Loucy (cell line): Measurements from ENCODE around the gene ASL.
A peak's percentile ranks its signal among the peaks of the same experiment; 100 is the strongest.
"Not testable (repeated sequence)": the region's sequence is repeated elsewhere in the genome, so short reads cannot be mapped to it uniquely, and the experiment has no call there.

Source experiments
- H2AFZ ChIP-seq: fragments of 200-600 bp; sonication (generic); 2 replicates; pipeline ENCODE4 v1.6.0; 2016; ENCODE audit warnings: antibody characterized with exemption, mild to moderate bottlenecking, low read length, moderate library complexity
- H3F3A ChIP-seq: fragments of 200-600 bp; 2 replicates; pipeline ENCODE4 v1.6.0; 2016; ENCODE audit warnings: antibody characterized with exemption, low read depth, mild to moderate bottlenecking
- H3K27me3 ChIP-seq: fragments of 200-600 bp; sonication (generic); 2 replicates; pipeline ENCODE4 v1.6.1; 2014; ENCODE audit warnings: low read length, mild to moderate bottlenecking; ENCODE audit not compliant: insufficient read depth, poor library complexity, severe bottlenecking
- H3K36me3 ChIP-seq: fragments of 200-600 bp; sonication (generic); 2 replicates; pipeline ENCODE4 v1.6.1; 2016; ENCODE audit warnings: low read length; ENCODE audit not compliant: insufficient read depth
- H3K4me1 ChIP-seq: fragments of 200-600 bp; sonication (generic); 2 replicates; pipeline ENCODE4 v1.5.1; 2014; ENCODE audit warnings: low read length, mild to moderate bottlenecking; ENCODE audit not compliant: insufficient read depth, poor library complexity, severe bottlenecking
- H3K4me2 ChIP-seq: fragments of 200-600 bp; sonication (generic); 2 replicates; pipeline ENCODE4 v1.6.0; 2014; ENCODE audit warnings: antibody characterized with exemption, low read length, low read depth, mild to moderate bottlenecking; ENCODE audit not compliant: poor library complexity, severe bottlenecking
- H3K4me3 ChIP-seq: fragments of 200-600 bp; sonication (generic); 2 replicates; pipeline ENCODE4 v1.5.1; 2014; ENCODE audit warnings: low read length, mild to moderate bottlenecking, mixed read lengths; ENCODE audit not compliant: poor library complexity, severe bottlenecking
- H3K79me2 ChIP-seq: fragments of 200-600 bp; sonication (generic); 2 replicates; pipeline ENCODE4 v1.6.1; 2014; ENCODE audit warnings: low read length; ENCODE audit not compliant: insufficient read depth
- H3K9ac ChIP-seq: fragments of 200-600 bp; sonication (generic); 2 replicates; pipeline ENCODE4 v1.6.0; 2014; ENCODE audit warnings: mild to moderate bottlenecking, low read depth, low read length, moderate library complexity; ENCODE audit not compliant: poor library complexity, severe bottlenecking
- H3K9me2 ChIP-seq: fragments of 200-600 bp; sonication (generic); replicated peaks from 2 replicates; pipeline ENCODE4 v1.6.1; 2016; ENCODE audit warnings: low read depth, low read length, mixed read lengths
- H3K9me3 ChIP-seq: fragments of 200-600 bp; sonication (generic); 2 replicates; pipeline ENCODE4 v1.6.1; 2014; ENCODE audit warnings: mild to moderate bottlenecking, antibody characterized with exemption, low read length, low read depth; ENCODE audit not compliant: insufficient read depth
- H4K20me1 ChIP-seq: fragments of 200-600 bp; sonication (generic); 2 replicates; pipeline ENCODE4 v1.6.0; 2014; ENCODE audit warnings: antibody characterized with exemption, low read length, mild to moderate bottlenecking; ENCODE audit not compliant: insufficient read depth, poor library complexity, severe bottlenecking
- CTCF ChIP-seq: fragments of 200-600 bp; sonication (generic); conservative IDR thresholded peaks from 2 replicates; pipeline ENCODE4 v1.5.1; 2014; ENCODE audit warnings: mild to moderate bottlenecking, antibody characterized with exemption, low read length
- EZH2phosphoT487 ChIP-seq: fragments of 200-600 bp; IDR thresholded peaks from 2 replicates; pipeline ENCODE4 v1.6.1; 2018; ENCODE audit warnings: antibody characterized with exemption, mild to moderate bottlenecking, moderate library complexity, borderline replicate concordance

ASL gene

GRCh38 chr7:66127172-66127571 lies 51.6 kb downstream of the ASL start:
- Histone ChIP-seq H3K4me1 (peaks cover 27% of the 10 kb centered on the region), H3K36me3 (peaks cover 19% of the 10 kb centered on the region; the same call in 1 of the 2 replicates), H4K20me1 (peaks cover 38% of the 10 kb centered on the region), H3K79me2 (peaks cover 72% of the 10 kb centered on the region)
- not testable (repeated sequence) for H3F3A ChIP-seq, H2AFZ ChIP-seq, H3K4me3 ChIP-seq, H3K9me2 ChIP-seq, H3K9ac ChIP-seq, H3K4me2 ChIP-seq, H3K9me3 ChIP-seq, H3K27me3 ChIP-seq

- Histone ChIP-seq H3F3A (no peaks in the 10 kb centered on the region), H3K79me2 (peaks cover 10% of the 10 kb centered on the region; the same call in 1 of the 2 replicates), H2AFZ (no peak overlapping the region), H3K36me3 (peaks cover 81% of the 10 kb centered on the region; the same call in 1 of the 2 replicates), H3K4me2 (no peak overlapping the region), H3K4me1 (no peaks in the 10 kb centered on the region), H3K9ac (no peak overlapping the region), H3K27me3 (no peaks in the 10 kb centered on the region), H4K20me1 (peaks cover 8% of the 10 kb centered on the region), H3K4me3 (no peak overlapping the region), H3K9me2 (no peaks in the 10 kb centered on the region), H3K9me3 (no peaks in the 10 kb centered on the region)
- TF ChIP-seq CTCF = no peak
- no peak for TF ChIP-seq EZH2phosphoT487
Measured at GRCh38 chr7:66138994-66139752, 63.6 kb downstream of the ASL start.

GRCh38 chr7:66140924-66141323 lies 65.3 kb downstream of the ASL start:
- Histone ChIP-seq H3K27me3 (no peaks in the 10 kb centered on the region), H3K79me2 (peaks cover 10% of the 10 kb centered on the region; the same call in 1 of the 2 replicates), H3K36me3 (peaks cover 81% of the 10 kb centered on the region; the same call in 1 of the 2 replicates), H4K20me1 (peaks cover 8% of the 10 kb centered on the region), H3K4me2 (no peak overlapping the region), H3K9me2 (no peaks in the 10 kb centered on the region), H3F3A (no peaks in the 10 kb centered on the region), H3K9me3 (no peaks in the 10 kb centered on the region), H3K4me1 (no peaks in the 10 kb centered on the region), H3K4me3 (no peak overlapping the region), H3K9ac (no peak overlapping the region), H2AFZ (no peak overlapping the region)
- TF ChIP-seq CTCF (peak; percentile 34), EZH2phosphoT487 (no peak)

- Histone ChIP-seq H4K20me1 (peaks cover 8% of the 10 kb centered on the region), H3K4me1 (no peaks in the 10 kb centered on the region), H3K9me3 (no peaks in the 10 kb centered on the region), H3K4me3 (no peak overlapping the region), H3K79me2 (peaks cover 10% of the 10 kb centered on the region; the same call in 1 of the 2 replicates), H3K9ac (no peak overlapping the region), H2AFZ (no peak overlapping the region), H3K27me3 (no peaks in the 10 kb centered on the region), H3F3A (no peaks in the 10 kb centered on the region), H3K36me3 (peaks cover 83% of the 10 kb centered on the region; the same call in 1 of the 2 replicates), H3K4me2 (no peak overlapping the region), H3K9me2 (no peaks in the 10 kb centered on the region)
- TF ChIP-seq EZH2phosphoT487 = no peak
- no peak for TF ChIP-seq CTCF
Measured at GRCh38 chr7:66142334-66142733, 66.7 kb downstream of the ASL start.
